ENCODE results near the gene RGS7. TPM values are rescaled to one million over a fixed set of nuclear protein-coding genes. Genes with fewer than 3 reads are reported as not detected.

RGS7 gene
- total RNA-seq, 1 donor from 2014 or later = 0.18 TPM

DNA sequence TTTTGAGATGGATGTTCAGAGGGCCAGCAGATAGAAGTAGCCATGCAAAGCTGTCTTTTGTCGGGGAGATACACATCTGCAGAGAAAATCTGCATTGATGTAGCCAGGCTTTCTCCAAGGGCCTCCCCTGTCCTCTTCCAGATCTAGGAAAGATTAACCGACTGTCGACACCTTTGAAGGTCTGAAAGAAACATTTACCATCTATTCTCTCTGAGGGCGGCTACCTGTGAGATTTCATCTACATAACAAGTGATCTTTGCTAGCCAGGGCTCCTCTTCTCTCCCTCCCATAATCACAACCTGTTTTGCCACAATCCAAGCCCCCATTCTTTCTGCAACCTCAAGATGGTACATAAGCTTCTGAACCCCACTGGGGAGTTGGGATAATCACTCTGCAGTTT, 193.6 kb downstream of the RGS7 start:
- Mint-ChIP-seq H3K4me3 (ENCODE audit: unreplicated experiment) (no peak overlapping the region), H3K27ac (ENCODE audit: unreplicated experiment) (no peak overlapping the region), H3K36me3 (ENCODE audit: low read depth, unreplicated experiment) (no peaks in the 10 kb centered on the region), H3K27me3 (ENCODE audit: low read depth, unreplicated experiment) (peaks cover 8% of the 10 kb centered on the region), H3K4me1 (ENCODE audit: low read depth, unreplicated experiment) (no peaks in the 10 kb centered on the region), H3K9me3 (ENCODE audit: unreplicated experiment) (peaks cover 2% of the 10 kb centered on the region)
- no peaks in the 10 kb centered on the region for H4K20me1 ChIP-seq (ENCODE audit: insufficient read depth, low read length)
- no peaks in the 10 kb centered on the region for H3K4me1 ChIP-seq (ENCODE audit: insufficient read depth, low read length)
- H3K4me3 ChIP-seq (ENCODE audit: insufficient read depth, low read depth, low read length) = no peak overlapping the region
- H3K27ac ChIP-seq (ENCODE audit: low read depth, low read length) = no peak overlapping the region
- H3K27me3 ChIP-seq (ENCODE audit: insufficient read depth, low read length) = no peaks in the 10 kb centered on the region
- H3K36me3 ChIP-seq (ENCODE audit: insufficient read depth, low read length) = no peaks in the 10 kb centered on the region
- no peak overlapping the region for H2AFZ ChIP-seq (ENCODE audit: low read depth, low read length)
- DNase-seq (ENCODE audit: low read depth) = no peak
- no peak overlapping the region for H3K4me2 ChIP-seq (ENCODE audit: low read length)
- no peak for TF ChIP-seq EZH2 (IDR thresholded peaks at IDR 0.05; ENCODE audit: insufficient read depth, low read length)
- TF ChIP-seq, protein P1, sequence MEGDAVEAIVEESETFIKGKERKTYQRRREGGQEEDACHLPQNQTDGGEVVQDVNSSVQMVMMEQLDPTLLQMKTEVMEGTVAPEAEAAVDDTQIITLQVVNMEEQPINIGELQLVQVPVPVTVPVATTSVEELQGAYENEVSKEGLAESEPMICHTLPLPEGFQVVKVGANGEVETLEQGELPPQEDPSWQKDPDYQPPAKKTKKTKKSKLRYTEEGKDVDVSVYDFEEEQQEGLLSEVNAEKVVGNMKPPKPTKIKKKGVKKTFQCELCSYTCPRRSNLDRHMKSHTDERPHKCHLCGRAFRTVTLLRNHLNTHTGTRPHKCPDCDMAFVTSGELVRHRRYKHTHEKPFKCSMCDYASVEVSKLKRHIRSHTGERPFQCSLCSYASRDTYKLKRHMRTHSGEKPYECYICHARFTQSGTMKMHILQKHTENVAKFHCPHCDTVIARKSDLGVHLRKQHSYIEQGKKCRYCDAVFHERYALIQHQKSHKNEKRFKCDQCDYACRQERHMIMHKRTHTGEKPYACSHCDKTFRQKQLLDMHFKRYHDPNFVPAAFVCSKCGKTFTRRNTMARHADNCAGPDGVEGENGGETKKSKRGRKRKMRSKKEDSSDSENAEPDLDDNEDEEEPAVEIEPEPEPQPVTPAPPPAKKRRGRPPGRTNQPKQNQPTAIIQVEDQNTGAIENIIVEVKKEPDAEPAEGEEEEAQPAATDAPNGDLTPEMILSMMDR (IDR thresholded peaks at IDR 0.05; ENCODE audit: insufficient read depth, low read depth, low read length) = no peak
- no peaks in the 10 kb centered on the region for H3K79me2 ChIP-seq (ENCODE audit: insufficient read depth, low read length)
- no peak overlapping the region for H3K9ac ChIP-seq (ENCODE audit: low read length)
- H3K9me3 ChIP-seq (ENCODE audit: insufficient read depth, low read depth, low read length) = no peaks in the 10 kb centered on the region
- no peak for FAIRE-seq

DNA sequence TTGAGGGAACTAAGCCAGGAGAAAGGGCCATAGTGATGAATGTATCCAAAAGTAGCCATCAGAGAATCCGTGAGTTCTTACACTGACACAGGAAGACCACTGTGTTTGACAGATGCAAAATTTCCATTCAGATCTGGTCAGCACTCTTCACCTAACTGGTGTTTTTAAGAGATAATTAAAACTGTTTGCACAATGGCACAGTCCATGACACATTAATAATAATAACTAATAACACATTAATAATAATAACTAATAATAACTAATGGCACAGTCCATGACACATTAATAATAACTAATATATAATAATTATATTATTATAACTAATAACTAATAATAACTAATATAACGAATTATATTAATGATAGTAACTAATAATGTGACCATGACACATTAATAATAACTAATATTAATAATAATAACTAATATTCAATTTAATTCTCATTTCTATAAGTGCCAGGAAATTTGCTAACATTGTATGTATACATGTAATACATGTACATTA, 195.8 kb downstream of the RGS7 start:
- no peak for FAIRE-seq
- H3K27me3 Mint-ChIP-seq (ENCODE audit: low read depth, unreplicated experiment) = peaks cover 8% of the 10 kb centered on the region

DNA sequence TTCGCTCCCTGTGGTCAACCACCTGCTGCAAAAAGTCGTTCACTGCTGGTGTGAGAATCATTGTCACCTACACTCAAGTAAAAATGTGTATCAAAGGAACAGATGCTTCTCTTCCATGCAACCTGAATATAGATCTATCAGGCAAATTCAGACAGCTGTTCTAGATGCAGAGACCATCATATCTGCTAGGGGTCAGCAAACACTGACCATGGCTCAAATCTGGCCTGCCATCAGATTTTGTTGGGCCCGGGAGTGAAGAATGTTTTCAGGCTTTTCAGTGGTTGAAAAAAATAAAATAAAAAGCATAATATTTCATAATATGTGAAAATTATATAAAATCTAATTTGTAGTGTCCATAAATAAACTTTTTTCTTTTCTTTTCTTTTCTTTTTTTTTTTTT, 199.6 kb downstream of the RGS7 start:
- H3K4me1 ChIP-seq (ENCODE audit: insufficient read depth, low read length) = no peaks in the 10 kb centered on the region
- H3K27ac ChIP-seq (ENCODE audit: low read depth, low read length) = no peak overlapping the region
- peaks cover 1% of the 10 kb centered on the region for H3K9me3 Mint-ChIP-seq (ENCODE audit: unreplicated experiment)
- no peaks in the 10 kb centered on the region for H3K27me3 ChIP-seq (ENCODE audit: insufficient read depth, low read length)
- H3K4me3 Mint-ChIP-seq (ENCODE audit: unreplicated experiment) = no peak overlapping the region
- H3K4me2 ChIP-seq (ENCODE audit: low read length) = no peak overlapping the region
- no peaks in the 10 kb centered on the region for H3K36me3 Mint-ChIP-seq (ENCODE audit: low read depth, unreplicated experiment)
- no peaks in the 10 kb centered on the region for H4K20me1 ChIP-seq (ENCODE audit: insufficient read depth, low read length)
- no peaks in the 10 kb centered on the region for H3K36me3 ChIP-seq (ENCODE audit: insufficient read depth, low read length)
- FAIRE-seq (no peak), DNase-seq (ENCODE audit: low read depth) (no peak)
- H3K9ac ChIP-seq (ENCODE audit: low read length) = no peak overlapping the region
- peaks cover 3% of the 10 kb centered on the region for H3K4me1 Mint-ChIP-seq (ENCODE audit: low read depth, unreplicated experiment)
- no peak overlapping the region for H3K4me3 ChIP-seq (ENCODE audit: insufficient read depth, low read depth, low read length)
- no peak overlapping the region for H2AFZ ChIP-seq (ENCODE audit: low read depth, low read length)
- no peak for TF ChIP-seq EZH2 (IDR thresholded peaks at IDR 0.05; ENCODE audit: insufficient read depth, low read length)
- TF ChIP-seq, protein P1 (IDR thresholded peaks at IDR 0.05; ENCODE audit: insufficient read depth, low read depth, low read length) = no peak
- peaks cover 2% of the 10 kb centered on the region for H3K27me3 Mint-ChIP-seq (ENCODE audit: low read depth, unreplicated experiment)
- H3K9me3 ChIP-seq (ENCODE audit: insufficient read depth, low read depth, low read length) = no peaks in the 10 kb centered on the region
- no peak overlapping the region for H3K27ac Mint-ChIP-seq (ENCODE audit: unreplicated experiment)
- no peaks in the 10 kb centered on the region for H3K79me2 ChIP-seq (ENCODE audit: insufficient read depth, low read length)

More for the DNA sequence above, 195.8 kb downstream of the RGS7 start:
- H3K79me2 ChIP-seq (ENCODE audit: insufficient read depth, low read length) = no peaks in the 10 kb centered on the region
- H3K4me2 ChIP-seq (ENCODE audit: low read length) = no peak overlapping the region
- H3K27me3 ChIP-seq (ENCODE audit: insufficient read depth, low read length) = no peaks in the 10 kb centered on the region
- no peak overlapping the region for H3K9ac ChIP-seq (ENCODE audit: low read length)
- H4K20me1 ChIP-seq (ENCODE audit: insufficient read depth, low read length) = no peaks in the 10 kb centered on the region
- DNase-seq (ENCODE audit: low read depth) = no peak
- Mint-ChIP-seq H3K27ac (ENCODE audit: unreplicated experiment) (no peak overlapping the region), H3K4me1 (ENCODE audit: low read depth, unreplicated experiment) (peaks cover 3% of the 10 kb centered on the region), H3K36me3 (ENCODE audit: low read depth, unreplicated experiment) (no peaks in the 10 kb centered on the region), H3K9me3 (ENCODE audit: unreplicated experiment) (peaks cover 2% of the 10 kb centered on the region), H3K4me3 (ENCODE audit: unreplicated experiment) (no peak overlapping the region)
- no peak overlapping the region for H3K27ac ChIP-seq (ENCODE audit: low read depth, low read length)
- no peak overlapping the region for H2AFZ ChIP-seq (ENCODE audit: low read depth, low read length)
- H3K4me3 ChIP-seq (ENCODE audit: insufficient read depth, low read depth, low read length) = no peak overlapping the region
- no peaks in the 10 kb centered on the region for H3K36me3 ChIP-seq (ENCODE audit: insufficient read depth, low read length)
- TF ChIP-seq EZH2 (IDR thresholded peaks at IDR 0.05; ENCODE audit: insufficient read depth, low read length) = no peak
- TF ChIP-seq, protein P1 (IDR thresholded peaks at IDR 0.05; ENCODE audit: insufficient read depth, low read depth, low read length) = no peak
- no peaks in the 10 kb centered on the region for H3K9me3 ChIP-seq (ENCODE audit: insufficient read depth, low read depth, low read length)
- H3K4me1 ChIP-seq (ENCODE audit: insufficient read depth, low read length) = no peaks in the 10 kb centered on the region

Measured in astrocyte (in vitro differentiated cells and primary cell).